GM18520 (cell line): ENCODE data around the gene ATP10A.

Experiments used
- ATAC-seq: cut with Tn5 transposase; IDR thresholded peaks from one replicate; pipeline ENCODE4 v1.9.1; 2021; ENCODE audit not compliant: unreplicated experiment

Gene ATP10A

GRCh38 chr15:25727116-25727515 lies 136.0 kb downstream of the ATP10A start:
- no peak for ATAC-seq

GRCh38 chr15:25725758-25726157 lies 137.4 kb downstream of the ATP10A start:
- ATAC-seq = no peak

GRCh38 chr15:25724899-25725298 lies 138.2 kb downstream of the ATP10A start:
- ATAC-seq = no peak

DNA sequence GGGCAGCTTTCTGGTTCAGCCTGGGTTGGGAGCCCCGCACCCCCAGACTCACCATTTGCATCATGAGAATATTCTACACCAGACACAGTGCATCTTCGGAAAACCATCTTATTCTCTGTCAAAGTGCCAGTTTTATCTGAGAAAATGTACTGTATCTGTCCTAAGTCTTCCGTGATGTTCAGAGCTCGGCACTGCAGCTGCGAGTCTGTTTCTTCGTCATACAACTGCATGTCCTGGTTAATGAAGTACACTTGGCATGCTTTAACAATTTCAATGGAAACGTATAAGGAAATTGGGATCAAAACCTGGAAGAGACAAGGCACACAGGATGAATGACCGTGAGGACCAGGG lies 141.5 kb downstream of the ATP10A start:
- no peak for ATAC-seq

GRCh38 chr15:25719101-25719985 lies 143.8 kb downstream of the ATP10A start:
- no peak for ATAC-seq

- ATAC-seq = no peak
Observed at GRCh38 chr15:25718597-25718996, 144.5 kb downstream of the ATP10A start.

GRCh38 chr15:25718169-25718536 lies 145.0 kb downstream of the ATP10A start:
- no peak for ATAC-seq

DNA sequence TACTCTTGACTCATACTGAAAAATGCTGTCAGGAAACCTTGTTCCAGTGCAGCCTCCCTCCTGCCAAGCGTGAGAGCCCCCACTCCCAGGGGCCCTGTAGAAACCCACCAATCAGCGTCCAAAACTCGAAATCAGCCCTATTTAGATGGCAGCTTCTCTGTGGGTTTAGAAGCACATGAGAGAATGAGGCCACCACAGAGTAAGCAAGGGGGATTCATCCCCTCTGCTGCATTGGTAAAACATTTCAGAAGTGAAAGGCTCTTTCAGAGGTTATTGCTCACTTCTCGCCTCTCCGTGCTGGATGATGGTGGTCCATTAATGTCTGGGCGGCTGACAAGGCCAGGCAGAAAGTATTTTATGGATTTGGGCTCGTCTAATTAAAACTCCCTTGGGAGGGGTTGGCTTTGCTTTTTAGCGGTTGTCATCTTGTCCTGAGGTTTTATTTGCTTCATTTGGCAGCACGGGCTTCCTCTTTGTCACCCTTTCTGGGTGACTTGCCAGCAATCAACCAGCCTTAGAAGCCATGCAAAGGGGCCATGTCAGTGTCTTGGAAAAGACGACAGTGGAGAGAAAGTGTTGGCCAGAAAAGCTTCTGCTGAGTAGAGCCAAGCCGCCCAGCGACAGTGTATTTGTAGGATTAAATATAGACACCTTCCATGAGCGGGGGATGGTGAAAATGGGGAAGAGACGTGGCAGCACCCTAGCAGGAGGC lies 145.5 kb downstream of the ATP10A start:
- no peak for ATAC-seq

DNA sequence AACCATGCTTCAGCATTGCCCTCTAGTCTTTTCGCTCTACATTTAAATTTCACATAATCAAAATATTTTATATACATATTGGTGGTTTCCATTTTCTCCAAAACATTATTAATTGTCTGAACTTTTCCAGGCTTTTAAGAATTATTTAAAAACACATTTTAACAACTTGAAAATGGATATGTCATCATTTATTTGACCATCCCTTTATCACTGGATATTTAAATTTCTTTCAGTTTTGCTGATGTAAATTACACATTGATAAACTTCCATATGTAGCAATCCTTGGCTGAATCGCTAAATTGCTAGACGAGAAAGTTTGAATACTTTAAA lies 146.0 kb downstream of the ATP10A start:
- ATAC-seq = no peak

- ATAC-seq = no peak
Observed at GRCh38 chr15:25716414-25717126, 146.6 kb downstream of the ATP10A start.

- no peak for ATAC-seq
Observed at GRCh38 chr15:25715536-25716413, 147.4 kb downstream of the ATP10A start.

DNA sequence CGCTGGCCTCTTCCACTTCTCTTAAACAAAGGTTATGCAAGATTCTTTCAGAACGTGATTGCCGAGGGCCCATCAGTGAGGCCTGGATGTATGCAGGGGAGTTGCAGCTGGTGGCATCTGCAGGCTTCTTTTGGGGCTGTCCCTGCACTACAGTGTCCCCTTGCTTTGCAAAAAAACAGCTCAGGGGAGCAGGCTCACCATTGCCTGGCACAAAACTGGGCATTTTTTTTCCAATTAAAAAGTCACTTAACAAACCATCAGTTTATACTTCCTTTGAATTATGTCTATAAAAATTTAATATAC lies 148.6 kb downstream of the ATP10A start:
- ATAC-seq = no peak

DNA sequence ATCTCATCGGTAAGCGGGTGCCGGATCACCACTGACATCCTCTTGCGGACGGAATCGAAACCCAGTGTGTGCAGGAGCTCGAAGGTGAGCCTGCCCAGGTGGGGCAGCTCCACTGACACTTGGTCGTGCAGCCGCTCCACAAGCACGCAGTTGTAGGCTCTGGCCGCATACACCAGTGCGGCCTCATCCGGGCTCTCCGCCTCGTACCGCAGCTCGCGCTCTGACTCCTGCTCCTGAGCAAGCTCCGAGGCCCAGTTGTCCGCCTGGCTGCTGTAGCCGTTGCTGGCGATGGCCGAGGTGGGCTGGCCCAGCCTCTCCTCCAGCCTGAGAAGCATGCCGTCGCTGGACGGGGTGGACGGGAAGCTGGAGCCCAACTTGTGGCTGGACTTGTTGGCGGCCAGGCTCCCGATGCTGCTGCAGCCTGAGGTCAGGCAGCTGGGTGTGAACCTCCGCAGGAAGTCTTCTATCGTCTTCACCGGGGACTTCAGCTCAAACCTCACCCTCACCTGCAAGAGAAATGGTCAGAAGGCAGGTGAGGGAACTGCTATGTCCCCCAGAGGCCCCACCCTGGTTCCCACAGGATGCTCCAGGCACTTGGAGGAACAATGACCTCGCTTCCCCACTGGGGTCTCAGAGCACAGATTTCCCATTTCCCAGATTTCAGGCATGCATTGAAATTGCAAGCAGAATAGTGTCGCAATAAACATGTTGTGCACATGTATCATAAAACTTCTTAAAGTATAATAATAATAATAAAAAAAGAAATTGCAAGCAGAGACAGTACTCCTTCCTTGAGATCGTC lies 149.2 kb downstream of the ATP10A start:
- no peak for ATAC-seq

- ATAC-seq = no peak
Observed at GRCh38 chr15:25712961-25713355, 150.2 kb downstream of the ATP10A start.

GRCh38 chr15:25712192-25712960 lies 150.8 kb downstream of the ATP10A start:
- ATAC-seq = no peak

DNA sequence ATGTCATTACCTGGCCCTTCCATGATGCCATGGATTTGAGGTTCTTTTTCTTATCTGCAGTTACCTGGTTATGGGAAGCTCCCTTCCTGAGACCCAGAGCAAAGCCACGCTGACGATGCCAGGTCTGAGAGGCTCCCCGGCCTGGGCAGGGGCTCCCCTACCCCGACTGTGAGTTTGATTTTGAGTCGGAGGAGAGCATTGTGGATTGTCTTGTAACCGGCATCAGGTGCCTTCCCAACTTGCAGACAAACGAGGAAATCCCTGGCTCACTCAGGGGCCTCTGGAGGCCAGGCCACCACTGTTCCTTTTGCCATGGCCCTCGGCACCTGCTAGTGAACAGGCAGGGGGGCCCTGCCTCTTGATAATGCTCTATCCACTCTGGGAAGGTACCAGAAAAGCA lies 151.4 kb downstream of the ATP10A start:
- ATAC-seq = no peak

DNA sequence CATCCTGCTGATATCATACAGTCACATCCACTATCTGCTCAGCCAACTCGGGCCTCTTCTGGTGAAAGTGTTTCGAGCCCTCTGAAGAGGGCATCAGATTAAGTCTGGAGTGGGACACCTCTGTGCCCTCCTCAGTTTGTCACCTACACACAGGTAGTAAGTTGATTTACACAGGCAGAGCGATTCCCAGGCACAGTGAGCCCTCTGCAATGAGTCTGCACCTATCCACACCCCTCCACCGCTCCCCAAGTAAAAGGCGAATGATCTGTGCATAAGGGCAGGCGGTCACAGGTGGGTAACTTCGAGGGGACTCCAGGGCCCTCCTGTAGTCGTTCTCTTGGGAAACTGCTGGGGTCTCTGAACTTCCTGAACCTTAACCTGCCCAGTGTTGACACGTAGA lies 152.0 kb downstream of the ATP10A start:
- ATAC-seq = no peak

DNA sequence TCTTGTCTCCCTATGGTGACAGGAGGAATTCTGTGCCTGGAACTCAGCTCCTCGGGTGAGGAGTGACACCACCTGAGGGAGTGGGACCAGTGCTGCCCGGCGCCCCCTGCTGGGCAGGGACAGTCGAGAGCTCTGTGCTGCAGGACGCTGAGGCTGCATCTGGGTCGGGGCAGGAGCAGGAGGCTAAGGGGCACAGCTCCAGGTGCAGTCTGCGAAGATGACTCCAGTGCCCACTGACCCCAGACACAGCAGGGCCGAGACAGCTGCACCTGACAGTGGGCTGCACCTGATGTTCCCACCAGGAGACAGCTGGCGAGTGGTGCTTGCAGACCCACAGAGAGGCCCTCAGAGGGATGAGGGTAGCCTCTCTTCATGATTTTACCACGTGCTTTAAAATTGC lies 152.9 kb downstream of the ATP10A start:
- ATAC-seq = no peak

DNA sequence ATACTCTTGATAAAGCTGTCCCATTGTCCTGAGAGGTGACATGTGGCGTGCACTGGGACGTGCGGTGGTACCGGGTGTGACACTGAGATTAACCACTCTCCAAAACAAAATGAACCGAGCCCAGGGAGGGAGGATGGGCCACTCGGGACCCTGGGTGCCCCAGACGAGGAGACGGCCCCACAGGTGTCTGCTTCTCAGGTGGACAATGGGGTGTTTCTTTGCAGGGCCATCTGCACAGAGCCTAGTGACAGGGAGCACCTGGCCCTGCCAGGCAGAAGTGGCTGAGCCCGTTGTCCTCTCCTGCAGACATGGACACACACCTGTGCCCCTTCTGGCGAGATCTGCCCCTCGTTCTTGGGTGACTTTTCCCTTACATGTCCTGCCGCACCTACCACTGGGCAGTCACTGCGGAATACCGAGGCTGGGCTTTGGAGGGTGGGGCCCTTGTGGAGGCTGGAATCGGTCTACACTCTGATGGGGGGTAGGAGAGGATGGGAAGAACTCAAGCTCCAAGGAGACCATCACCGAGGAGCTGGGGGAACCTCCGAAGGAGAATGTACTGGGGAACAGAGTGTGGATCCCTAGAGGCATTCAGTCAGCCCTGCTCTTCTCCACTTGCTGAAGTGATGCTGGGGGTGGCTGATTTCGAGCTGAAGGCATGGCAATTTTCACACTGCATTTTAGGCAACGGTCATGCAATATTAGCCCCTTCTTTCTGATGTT lies 153.5 kb downstream of the ATP10A start:
- no peak for ATAC-seq
